ENCODE data around the gene MAG. TPM values are rescaled to one million over a fixed set of nuclear protein-coding genes. Genes with fewer than 3 reads are reported as not detected.
A peak's percentile ranks its signal among the peaks of the same experiment; 100 is the strongest.
"Not testable (repeated sequence)": the region's sequence is repeated elsewhere in the genome, so short reads cannot be mapped to it uniquely, and the experiment has no call there.

The MAG gene
- total RNA-seq, 2 donors from 2014 or later = 0.61 to 1.7 TPM

DNA sequence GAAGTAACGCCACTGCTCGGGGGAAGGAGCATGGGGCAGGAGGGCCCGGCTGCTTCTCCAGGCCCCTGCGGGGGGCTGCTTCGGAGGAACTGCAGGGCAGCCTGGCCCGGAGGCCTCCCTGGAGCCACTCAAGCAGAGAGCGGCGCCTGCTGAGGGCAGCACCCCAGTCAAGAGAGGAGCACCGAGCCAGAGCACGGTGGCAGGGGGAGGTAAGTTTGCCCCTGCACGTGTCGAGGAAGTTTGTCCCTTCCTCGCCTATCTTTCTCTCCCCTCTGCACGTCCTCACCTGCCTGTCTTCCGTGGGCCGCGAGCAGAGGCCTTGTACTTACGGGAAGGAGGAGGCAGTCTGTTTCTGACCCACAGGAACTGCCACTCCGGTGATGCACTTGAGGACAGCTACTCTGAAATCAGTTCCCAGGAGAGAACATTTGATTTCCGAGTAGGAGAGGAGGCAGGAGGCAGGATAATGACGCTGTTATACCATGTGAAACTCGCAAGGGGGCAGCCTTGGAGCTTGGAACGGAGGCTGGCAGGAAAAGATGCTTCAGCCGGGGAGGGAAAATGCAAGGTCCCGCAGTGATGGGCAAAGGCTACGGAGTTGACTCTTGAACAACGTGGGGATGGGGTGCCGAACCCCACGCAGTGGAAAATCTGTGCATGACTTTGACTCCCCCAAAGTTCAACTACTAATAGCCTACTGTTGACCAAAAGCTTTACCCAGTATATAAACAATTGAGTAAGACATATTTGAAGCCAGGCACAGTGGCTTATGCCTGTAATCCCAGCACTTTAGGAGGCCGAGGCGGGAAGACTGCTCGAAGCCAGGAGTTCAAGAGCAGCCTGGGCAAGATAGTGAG, 60.7 kb downstream of the MAG start:
- ATAC-seq (peak; percentile 74 to 80), DNase-seq (ENCODE audit: low spot score in 2 of 2) (peak; percentile 75 to 76)
- Mint-ChIP-seq H3K36me3 (no peaks in the 10 kb centered on the region), H3K27ac (peak overlapping the region in 1 of 2 donors; percentile 76), H3K9me3 (no peaks in the 10 kb centered on the region)

DNA sequence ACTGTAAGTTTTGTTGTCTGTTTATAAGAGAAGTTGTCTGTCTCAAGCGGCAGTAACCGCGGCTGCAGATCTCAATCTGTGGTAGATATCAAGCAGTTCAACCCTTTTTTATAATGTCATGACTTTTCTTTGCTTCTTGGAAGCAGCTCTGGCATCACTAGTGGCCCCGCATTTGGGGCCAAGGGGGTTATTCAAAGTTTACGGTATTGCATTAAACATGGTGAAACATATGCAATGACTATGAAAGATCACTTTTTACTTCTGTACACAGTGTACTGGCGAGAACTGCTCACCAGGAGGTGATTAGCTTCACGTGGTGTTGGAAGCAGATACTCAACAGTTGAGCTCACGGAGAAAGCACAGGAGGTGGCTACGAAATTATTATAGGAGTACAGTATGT, 61.7 kb downstream of the MAG start:
- Mint-ChIP-seq H3K27ac (no peak overlapping the region), H3K36me3 (no peaks in the 10 kb centered on the region), H3K9me3 (no peaks in the 10 kb centered on the region)
- no peak for DNase-seq (ENCODE audit: low spot score in 2 of 2)
- no peak for ATAC-seq

DNA sequence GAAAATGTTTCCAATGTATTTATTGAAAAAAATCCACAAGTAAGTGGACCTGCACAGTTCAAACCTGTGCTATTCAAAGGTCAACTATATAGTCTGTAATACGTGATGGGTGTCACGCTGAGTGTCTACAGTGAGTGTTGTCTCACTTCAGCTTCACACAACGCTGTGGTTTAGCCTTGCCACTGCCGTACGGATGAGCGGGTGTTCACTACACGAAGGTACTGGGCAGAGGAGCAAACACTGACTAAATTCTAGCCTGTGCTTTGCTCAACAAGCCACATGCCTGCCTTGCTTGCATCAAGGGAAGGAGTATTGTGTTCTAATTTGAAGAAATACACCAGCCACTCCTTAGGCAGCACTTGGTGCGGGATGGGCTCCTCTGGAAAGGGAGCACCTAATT, 62.9 kb downstream of the MAG start:
- H3K27ac Mint-ChIP-seq = no peak overlapping the region
- no peaks in the 10 kb centered on the region for H3K36me3 Mint-ChIP-seq
- DNase-seq (ENCODE audit: low spot score in 2 of 2) (no peak), ATAC-seq (no peak)
- no peaks in the 10 kb centered on the region for H3K9me3 Mint-ChIP-seq

DNA sequence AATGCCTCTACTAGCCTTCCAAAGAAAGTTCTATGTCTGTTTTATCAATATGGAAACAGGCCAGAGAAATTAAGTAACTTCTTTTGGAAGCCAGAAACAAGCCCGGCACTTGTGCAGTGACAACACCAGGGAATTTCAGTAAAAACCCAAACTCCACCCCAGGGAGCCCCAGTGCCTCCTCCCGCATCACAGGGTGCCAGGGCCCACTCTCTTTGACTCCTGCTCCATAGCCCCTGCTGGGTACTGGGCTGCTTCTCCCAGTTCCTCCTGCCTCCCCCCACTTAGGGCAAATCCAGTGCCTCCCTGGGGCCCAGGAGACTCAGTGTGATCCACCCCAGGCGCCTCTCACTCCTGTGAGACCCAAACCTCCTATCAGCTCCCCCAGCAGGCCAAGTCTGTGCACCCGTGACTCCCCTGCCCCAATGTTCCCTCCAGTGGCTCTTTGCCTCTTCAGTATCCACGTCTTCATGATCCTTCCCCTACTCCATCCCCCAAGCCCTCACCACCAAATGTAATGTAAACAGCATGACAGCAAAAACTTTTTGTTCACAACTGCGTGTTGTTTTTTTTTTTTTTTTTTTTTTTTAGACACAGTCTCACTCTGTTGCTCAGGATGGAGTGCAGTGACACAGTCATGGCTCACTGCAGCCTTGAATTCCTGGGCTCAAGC, 64.0 kb downstream of the MAG start:
- no peak for ATAC-seq
- H3K9me3 Mint-ChIP-seq = no peaks in the 10 kb centered on the region
- DNase-seq (ENCODE audit: low spot score in 2 of 2) = no peak
- no peaks in the 10 kb centered on the region for H3K36me3 Mint-ChIP-seq
- peak overlapping the region in 1 of 2 donors; percentile 52 for H3K27ac Mint-ChIP-seq

DNA sequence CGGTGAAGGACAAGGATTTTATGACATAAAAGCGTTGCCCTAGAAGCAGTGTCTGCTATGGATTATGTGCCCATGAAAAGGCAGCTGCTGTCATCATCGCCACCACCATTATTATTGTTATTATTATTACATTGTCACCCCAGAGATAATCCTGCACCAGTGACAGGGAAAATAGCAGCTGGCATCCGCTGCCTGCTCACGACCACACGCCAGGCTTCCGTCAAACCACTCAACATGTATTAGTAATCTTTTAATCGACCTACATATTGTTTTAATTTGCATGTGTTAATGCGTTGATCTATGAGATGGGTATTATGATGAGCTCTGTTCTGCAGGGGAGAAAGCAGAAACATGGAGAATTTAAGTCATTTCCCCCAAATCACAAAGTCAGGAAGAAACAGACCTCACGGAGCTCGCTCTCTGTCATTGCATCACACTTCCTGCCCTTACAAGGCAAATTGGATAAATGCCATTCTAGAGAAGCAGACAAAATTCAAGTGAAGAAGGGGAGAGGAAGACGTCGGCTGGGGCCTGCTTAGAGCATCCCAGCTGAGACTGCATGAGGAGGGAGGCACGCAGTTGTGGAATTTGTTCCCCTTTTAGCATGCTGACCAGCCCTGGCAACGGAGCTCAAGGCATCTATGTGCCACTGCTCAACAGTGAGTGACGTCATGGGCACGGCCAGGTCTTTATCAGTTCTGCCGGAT, 66.1 kb downstream of the MAG start, which contains the start of gene FFAR3:
TSS of gene FFAR3 (plus strand) at position 594 of the 707 bp plus-strand sequence. CDS start 431 bp downstream, outside the sequence.
- H3K9me3 Mint-ChIP-seq = no peaks in the 10 kb centered on the region
- H3K36me3 Mint-ChIP-seq = no peaks in the 10 kb centered on the region
- peak within 1 kb of the TSS; percentile 83 to 94 for H3K27ac Mint-ChIP-seq
- peak; percentile 32 to 62 for ATAC-seq
- no peak for DNase-seq (ENCODE audit: low spot score in 2 of 2)

DNA sequence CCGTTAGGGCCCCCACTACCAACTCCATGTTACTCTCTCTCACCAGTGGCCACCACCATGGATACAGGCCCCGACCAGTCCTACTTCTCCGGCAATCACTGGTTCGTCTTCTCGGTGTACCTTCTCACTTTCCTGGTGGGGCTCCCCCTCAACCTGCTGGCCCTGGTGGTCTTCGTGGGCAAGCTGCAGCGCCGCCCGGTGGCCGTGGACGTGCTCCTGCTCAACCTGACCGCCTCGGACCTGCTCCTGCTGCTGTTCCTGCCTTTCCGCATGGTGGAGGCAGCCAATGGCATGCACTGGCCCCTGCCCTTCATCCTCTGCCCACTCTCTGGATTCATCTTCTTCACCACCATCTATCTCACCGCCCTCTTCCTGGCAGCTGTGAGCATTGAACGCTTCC, 66.9 kb downstream of the MAG start:
- H3K9me3 Mint-ChIP-seq; DNase-seq (ENCODE audit: low spot score in 2 of 2); ATAC-seq; H3K36me3 Mint-ChIP-seq; H3K27ac Mint-ChIP-seq: not testable (repeated sequence)

DNA sequence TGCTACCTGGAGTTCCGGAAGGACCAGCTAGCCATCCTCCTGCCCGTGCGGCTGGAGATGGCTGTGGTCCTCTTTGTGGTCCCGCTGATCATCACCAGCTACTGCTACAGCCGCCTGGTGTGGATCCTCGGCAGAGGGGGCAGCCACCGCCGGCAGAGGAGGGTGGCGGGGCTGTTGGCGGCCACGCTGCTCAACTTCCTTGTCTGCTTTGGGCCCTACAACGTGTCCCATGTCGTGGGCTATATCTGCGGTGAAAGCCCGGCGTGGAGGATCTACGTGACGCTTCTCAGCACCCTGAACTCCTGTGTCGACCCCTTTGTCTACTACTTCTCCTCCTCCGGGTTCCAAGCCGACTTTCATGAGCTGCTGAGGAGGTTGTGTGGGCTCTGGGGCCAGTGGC, 67.4 kb downstream of the MAG start:
- ATAC-seq; DNase-seq (ENCODE audit: low spot score in 2 of 2); H3K36me3 Mint-ChIP-seq: not testable (repeated sequence)

DNA sequence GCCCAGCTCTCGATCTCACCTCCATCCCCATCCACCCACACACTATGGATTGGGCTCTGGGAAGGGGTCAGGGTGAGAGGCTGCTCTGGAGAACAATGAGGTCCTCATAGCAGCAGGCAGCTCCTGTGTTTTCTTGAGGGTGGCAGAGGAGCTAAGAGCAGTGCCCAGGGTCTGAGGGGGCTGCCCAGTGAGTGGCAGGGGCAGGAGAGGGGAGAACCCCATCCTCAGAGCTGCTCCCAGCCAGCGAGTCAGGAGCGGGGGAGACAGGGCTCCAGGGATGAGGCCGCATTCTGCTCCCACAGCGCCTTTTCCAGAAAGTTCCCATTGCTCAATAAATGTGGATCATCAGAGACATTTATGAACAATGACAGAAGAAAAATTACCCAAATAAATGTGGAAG, 68.1 kb downstream of the MAG start:
- H3K36me3 Mint-ChIP-seq; H3K27ac Mint-ChIP-seq; H3K9me3 Mint-ChIP-seq; ATAC-seq; DNase-seq (ENCODE audit: low spot score in 2 of 2): not testable (repeated sequence)

More for the DNA sequence above, 67.4 kb downstream of the MAG start:
- not testable (repeated sequence) for H3K9me3 Mint-ChIP-seq, H3K27ac Mint-ChIP-seq

DNA sequence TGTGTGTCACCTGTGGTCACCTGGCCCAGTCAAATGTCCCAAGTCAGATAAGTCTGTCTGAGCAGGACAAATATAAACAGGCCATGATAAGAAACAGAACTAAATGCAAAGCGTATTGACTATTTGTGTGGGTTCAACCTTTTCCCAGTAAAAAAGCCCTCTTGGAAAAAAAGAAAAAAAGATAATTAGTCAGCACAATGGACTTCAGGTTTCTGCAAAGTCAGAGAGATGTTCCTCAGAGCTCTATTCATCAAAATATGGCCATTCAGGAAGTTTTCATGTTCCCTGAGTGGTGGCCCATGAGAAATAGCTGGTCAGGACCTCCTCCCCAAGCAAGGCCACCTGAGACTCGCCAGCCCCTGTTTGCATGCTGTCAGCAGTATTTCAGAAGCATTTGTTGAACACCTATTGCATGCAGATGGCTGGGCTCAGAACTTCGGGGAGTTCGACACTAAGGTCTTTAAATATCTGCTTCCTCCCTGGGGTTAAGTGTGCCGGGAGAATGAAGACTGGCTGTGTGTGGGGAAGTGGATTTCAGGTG, 69.0 kb downstream of the MAG start:
- Mint-ChIP-seq H3K36me3 (no peaks in the 10 kb centered on the region), H3K27ac (no peak overlapping the region), H3K9me3 (no peaks in the 10 kb centered on the region)
- no peak for ATAC-seq
- DNase-seq (ENCODE audit: low spot score in 2 of 2) = no peak

DNA sequence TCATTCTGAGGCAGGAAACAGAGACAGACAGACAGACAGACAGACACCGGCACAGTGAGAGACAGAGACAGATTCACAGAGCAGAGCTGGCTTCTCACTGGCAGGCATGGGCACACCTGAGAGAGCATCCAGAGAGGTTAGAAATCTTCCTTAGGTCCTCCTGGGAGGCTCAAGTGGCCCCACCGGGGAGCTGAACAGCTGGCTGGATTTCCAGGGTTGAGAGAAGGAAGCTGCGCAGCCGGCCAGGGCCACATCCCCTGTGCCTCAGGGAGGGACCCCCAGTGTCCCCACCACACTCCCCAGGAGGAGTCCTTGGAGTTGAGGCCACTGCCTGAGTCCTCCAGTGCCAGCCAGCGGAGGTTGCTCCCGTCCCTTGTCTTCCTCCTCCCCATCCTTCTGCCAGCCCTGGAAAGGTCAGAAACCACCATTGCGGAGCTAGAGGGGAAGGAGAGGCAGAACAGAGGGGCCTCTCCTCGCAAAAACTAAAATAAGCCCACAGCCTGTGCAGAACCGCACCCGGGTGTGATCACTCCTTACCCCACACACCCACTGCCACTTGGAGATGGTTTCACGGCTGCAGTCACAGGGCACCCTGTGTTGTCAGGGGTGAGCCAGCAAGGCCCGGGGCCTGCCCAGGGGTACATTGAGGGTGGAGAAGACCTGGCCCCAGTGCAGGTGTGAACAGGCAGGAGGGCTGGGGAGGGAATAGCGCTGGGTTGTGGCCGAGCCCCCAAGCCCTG, 70.5 kb downstream of the MAG start:
- Mint-ChIP-seq H3K27ac (no peak overlapping the region), H3K36me3 (no peaks in the 10 kb centered on the region), H3K9me3 (no peaks in the 10 kb centered on the region)
- ATAC-seq (no peak), DNase-seq (ENCODE audit: low spot score in 2 of 2) (no peak)

DNA sequence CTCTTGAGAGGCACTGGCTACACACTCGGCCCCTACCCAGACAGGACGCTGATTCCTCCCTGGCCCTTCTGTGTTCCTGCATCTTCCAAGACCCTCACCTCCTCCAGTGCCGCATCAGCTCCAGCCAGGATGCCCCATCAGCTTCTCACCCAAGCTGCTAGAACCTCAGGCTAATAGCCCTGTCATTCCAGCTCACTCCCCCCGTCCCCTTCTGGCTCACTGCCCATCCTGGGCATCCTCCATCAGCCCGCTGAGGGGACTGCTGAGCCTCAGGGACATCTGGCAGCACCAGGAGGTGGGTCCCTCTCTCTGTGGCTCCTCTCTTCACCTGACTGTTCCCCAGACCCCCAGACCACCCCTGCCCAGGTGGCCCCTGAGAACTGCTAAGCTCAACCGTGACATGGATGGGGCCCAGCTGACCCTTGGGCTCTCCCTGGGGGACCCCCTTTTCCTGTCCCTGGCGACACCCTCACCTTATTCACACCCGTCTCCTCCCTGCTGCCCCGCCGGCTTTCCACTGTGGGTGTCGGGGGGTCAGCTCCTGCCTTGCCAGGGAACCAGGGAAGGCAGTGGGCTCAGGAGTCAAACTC, 71.1 kb downstream of the MAG start:
- ATAC-seq (no peak), DNase-seq (ENCODE audit: low spot score in 2 of 2) (no peak)
- H3K27ac Mint-ChIP-seq = no peak overlapping the region
- no peaks in the 10 kb centered on the region for H3K36me3 Mint-ChIP-seq
- no peaks in the 10 kb centered on the region for H3K9me3 Mint-ChIP-seq

Other genes starting within 250 kb of the MAG start
- not detected for gene FXYD3, start 176.3 kb upstream of the MAG start, total RNA-seq
- gene LGI4, start 157.1 kb upstream of the MAG start, total RNA-seq = 1 to 10 TPM; 1.5 to 2.7 TPM
- gene FXYD1, start 153.3 kb upstream of the MAG start, total RNA-seq = 1 to 10 TPM; 1.4 to 2.1 TPM
- 1 to 10 TPM in 1 of 2 donors, under 1 TPM in 1; 0.82 to 1.8 TPM for gene FXYD7, start 148.9 kb upstream of the MAG start, total RNA-seq
- 100 to 1,000 TPM; 279 to 283 TPM for gene FXYD5, start 137.4 kb upstream of the MAG start, total RNA-seq
- gene FAM187B, start 63.4 kb upstream of the MAG start, total RNA-seq = not detected
- 10 to 100 TPM; 10.3 to 41.0 TPM for gene LSR, start 43.2 kb upstream of the MAG start, total RNA-seq
- 100 to 1,000 TPM; 146 to 150 TPM for gene USF2, start 23.2 kb upstream of the MAG start, total RNA-seq
- gene HAMP, start 9.6 kb upstream of the MAG start, total RNA-seq = 1 to 10 TPM in 1 of 2 donors, under 1 TPM in 1; 0.61 to 1.7 TPM
- gene CD22, start 37.0 kb downstream of the MAG start, total RNA-seq = 10 to 100 TPM in 1 of 2 donors, 1 to 10 TPM in 1; 7.0 to 48.2 TPM
- 1 to 10 TPM in 1 of 2 donors, under 1 TPM in 1; 0.23 to 1.5 TPM for gene FFAR1, start 55.7 kb downstream of the MAG start, total RNA-seq
- gene FFAR3, start 66.3 kb downstream of the MAG start, total RNA-seq = 1 to 10 TPM; 1.4 to 5.1 TPM
- gene GPR42, start 78.9 kb downstream of the MAG start, total RNA-seq = 1 to 10 TPM in 1 of 2 donors, under 1 TPM in 1; 0.50 to 1.8 TPM
- not detected for gene FFAR2, start 156.1 kb downstream of the MAG start, total RNA-seq
- not detected for gene KRTDAP, start 198.3 kb downstream of the MAG start, total RNA-seq
- gene DMKN, start 221.5 kb downstream of the MAG start, total RNA-seq = 1 to 10 TPM in 1 of 2 donors, under 1 TPM in 1; 0.46 to 3.6 TPM
- gene SBSN, start 236.2 kb downstream of the MAG start, total RNA-seq = not detected
- not detected for gene GAPDHS, start 241.3 kb downstream of the MAG start, total RNA-seq

Data from activated naive CD4-positive, alpha-beta T cell treated with anti-CD3 and anti-CD28 coated beads, Interleukin-2, amount 50 U/mL, for 72 hours (primary cell).